GM13976 (cell line): ENCODE data around the gene GNS.
"Not testable (repeated sequence)": the region's sequence is repeated elsewhere in the genome, so short reads cannot be mapped to it uniquely, and the experiment has no call there.

Experiments
- DNase-seq: peaks from one replicate; pipeline ENCODE4 v3.0.0; 2012; ENCODE audit warnings: low spot score
- CTCF ChIP-seq: IDR thresholded peaks from 2 replicates; pipeline ENCODE4 v1.5.1; 2012; ENCODE audit warnings: borderline replicate concordance, mild to moderate bottlenecking; ENCODE audit not compliant: insufficient read depth; ENCODE audit errors: extremely low read depth, missing control alignments, control extremely low read depth
- in situ Hi-C: fragments of 300-500 bp; cut with MboI; formaldehyde crosslinking; loops from one replicate; pipeline ENCODE4 v1.12.0; 2022; ENCODE audit warnings: low sequenced_read_pairs, mixed read lengths, inconsistent platforms; ENCODE audit not compliant: unreplicated experiment

Gene GNS

GRCh38 chr12:64759035-64759894 lies at the start of gene GNS:
TSS of gene GNS (minus strand) at chr12:64759406. CDS start at chr12:64759276, 130 bp downstream.
- TF ChIP-seq CTCF: no peak
- in situ Hi-C loops: no loop called here
- peak; percentile 98 for DNase-seq

- in situ Hi-C loops: no loop called here
- DNase-seq: no peak
- no peak for TF ChIP-seq CTCF
These were observed 48.9 kb upstream of the GNS start for GRCh38 chr12:64808110-64808509.

- in situ Hi-C loops: no loop called here
- no peak for TF ChIP-seq CTCF
- no peak for DNase-seq
These were observed 47.6 kb upstream of the GNS start for GRCh38 chr12:64806593-64807460.

- in situ Hi-C loops: no loop called here
- no peak for TF ChIP-seq CTCF
- DNase-seq: no peak
These were observed 47.0 kb upstream of the GNS start for GRCh38 chr12:64806173-64806572.

- TF ChIP-seq CTCF: peak; percentile 82
- in situ Hi-C loops: not testable (repeated sequence)
- peak; percentile 61 for DNase-seq
These were observed 43.1 kb upstream of the GNS start for GRCh38 chr12:64802180-64802775.

GRCh38 chr12:64801381-64801780 lies 42.2 kb upstream of the GNS start:
- in situ Hi-C loops: no loop called here
- no peak for DNase-seq
- no peak for TF ChIP-seq CTCF
